AG04450 (cell line): ENCODE results near the gene BLOC1S4. TPM values are rescaled to one million over a fixed set of nuclear protein-coding genes. Genes with fewer than 3 reads are reported as not detected.

ENCODE experiments used
- CTCF ChIA-PET: fragments of 300-600, 350-600 bp; formaldehyde crosslinking; extraction: SDS; loops from one replicate; lab custom pipeline; 2022; ENCODE audit warnings: antibody characterized with exemption, inconsistent platforms; lab: Charles Lee
- POLR2A ChIA-PET: fragments of 350-600 bp; formaldehyde crosslinking; extraction: SDS; loops from one replicate; lab custom pipeline; 2021; ENCODE audit warnings: antibody characterized with exemption, inconsistent platforms; lab: Yijun Ruan, JAX
- DNase-seq: peaks from one replicate; pipeline ENCODE4 v3.0.0-alpha.2; 2011; ENCODE audit warnings: low read depth, low spot score
- H3K27ac ChIP-seq: one replicate; pipeline ENCODE4 v1.5.1; 2012; ENCODE audit warnings: low read depth, low read length, control low read depth
- H3K27me3 ChIP-seq: one replicate; pipeline ENCODE4 v1.6.0; 2012; ENCODE audit warnings: low read length; ENCODE audit not compliant: control insufficient read depth, insufficient read depth
- H3K4me3 ChIP-seq: 2 replicates; pipeline ENCODE4 v1.5.1; 2011; ENCODE audit warnings: mild to moderate bottlenecking, low read depth, low read length, control low read depth
- H3K9me3 ChIP-seq: 2 replicates; pipeline ENCODE4 v1.5.1; 2012; ENCODE audit warnings: low read length; ENCODE audit not compliant: control insufficient read depth, insufficient read depth
- polyA plus RNA-seq: library from polyadenylated mRNA; depleted of rRNA; stranded (reverse); fragments of >200 nt; gene quantifications from 2 replicates; pipeline ENCODE4 v1.2.3, GENCODE V29; 2011
- TF ChIP-seq, protein P1 (sequence below): IDR thresholded peaks from 2 replicates; pipeline ENCODE4 v1.5.1; 2011; ENCODE audit warnings: low read depth, low read length, control low read depth, inconsistent platforms

Gene BLOC1S4
- polyA plus RNA-seq, 1 experiment = 14.5 TPM

DNA sequence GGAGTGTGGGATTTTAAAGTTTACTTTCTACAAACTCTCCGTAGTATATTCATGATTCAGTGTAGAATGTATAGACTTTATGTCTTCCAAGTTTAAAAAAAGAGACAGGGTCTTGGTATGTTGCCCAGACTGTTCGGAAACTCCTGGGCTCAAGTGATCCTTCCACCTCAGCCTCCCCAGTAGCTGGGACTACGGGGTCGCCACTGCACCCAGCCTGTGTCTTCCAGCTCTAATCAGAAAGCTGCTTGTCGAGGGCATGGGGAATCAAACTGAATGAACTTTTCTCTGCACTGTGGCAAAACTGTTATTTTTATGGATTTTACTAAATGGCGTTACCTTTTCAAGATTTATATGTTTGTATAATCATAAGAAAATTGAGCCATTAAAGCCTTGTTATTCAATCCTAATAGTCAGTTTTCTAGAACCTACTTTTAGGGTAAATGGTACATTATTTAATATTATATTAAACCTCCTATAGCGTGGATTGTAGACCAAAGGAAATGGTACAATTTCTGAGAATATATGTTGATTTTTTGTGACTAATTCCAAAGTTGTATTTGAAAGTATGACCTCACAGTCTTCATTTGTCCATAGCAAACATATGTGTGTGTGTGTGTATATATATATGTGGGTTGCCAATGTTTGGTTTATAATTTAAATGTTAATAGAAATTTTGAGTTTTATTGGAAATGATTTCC lies 1.1 kb downstream of the BLOC1S4 start:
- Histone ChIP-seq H3K27me3 (peaks cover 3% of the 10 kb centered on the region), H3K27ac (no peak overlapping the region), H3K9me3 (no peaks in the 10 kb centered on the region; the same call in 1 of the 2 replicates), H3K4me3 (peak overlapping the region; percentile 94)
- TF ChIP-seq, protein P1, sequence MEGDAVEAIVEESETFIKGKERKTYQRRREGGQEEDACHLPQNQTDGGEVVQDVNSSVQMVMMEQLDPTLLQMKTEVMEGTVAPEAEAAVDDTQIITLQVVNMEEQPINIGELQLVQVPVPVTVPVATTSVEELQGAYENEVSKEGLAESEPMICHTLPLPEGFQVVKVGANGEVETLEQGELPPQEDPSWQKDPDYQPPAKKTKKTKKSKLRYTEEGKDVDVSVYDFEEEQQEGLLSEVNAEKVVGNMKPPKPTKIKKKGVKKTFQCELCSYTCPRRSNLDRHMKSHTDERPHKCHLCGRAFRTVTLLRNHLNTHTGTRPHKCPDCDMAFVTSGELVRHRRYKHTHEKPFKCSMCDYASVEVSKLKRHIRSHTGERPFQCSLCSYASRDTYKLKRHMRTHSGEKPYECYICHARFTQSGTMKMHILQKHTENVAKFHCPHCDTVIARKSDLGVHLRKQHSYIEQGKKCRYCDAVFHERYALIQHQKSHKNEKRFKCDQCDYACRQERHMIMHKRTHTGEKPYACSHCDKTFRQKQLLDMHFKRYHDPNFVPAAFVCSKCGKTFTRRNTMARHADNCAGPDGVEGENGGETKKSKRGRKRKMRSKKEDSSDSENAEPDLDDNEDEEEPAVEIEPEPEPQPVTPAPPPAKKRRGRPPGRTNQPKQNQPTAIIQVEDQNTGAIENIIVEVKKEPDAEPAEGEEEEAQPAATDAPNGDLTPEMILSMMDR = no peak
- no peak for DNase-seq
- CTCF ChIA-PET = interaction anchor here (0.6 to 7.7 kb wide), 10 partner anchors 12 to 353 kb away, joined by 3 to 197 read pairs (median 4); no protein-coding TSS in a partner anchor
- POLR2A ChIA-PET = interaction anchor here (0.6 to 0.9 kb wide), 2 partner anchors 34 to 192 kb away, joined by 4 to 9 read pairs; partner anchors contain the start of gene TBC1D14

DNA sequence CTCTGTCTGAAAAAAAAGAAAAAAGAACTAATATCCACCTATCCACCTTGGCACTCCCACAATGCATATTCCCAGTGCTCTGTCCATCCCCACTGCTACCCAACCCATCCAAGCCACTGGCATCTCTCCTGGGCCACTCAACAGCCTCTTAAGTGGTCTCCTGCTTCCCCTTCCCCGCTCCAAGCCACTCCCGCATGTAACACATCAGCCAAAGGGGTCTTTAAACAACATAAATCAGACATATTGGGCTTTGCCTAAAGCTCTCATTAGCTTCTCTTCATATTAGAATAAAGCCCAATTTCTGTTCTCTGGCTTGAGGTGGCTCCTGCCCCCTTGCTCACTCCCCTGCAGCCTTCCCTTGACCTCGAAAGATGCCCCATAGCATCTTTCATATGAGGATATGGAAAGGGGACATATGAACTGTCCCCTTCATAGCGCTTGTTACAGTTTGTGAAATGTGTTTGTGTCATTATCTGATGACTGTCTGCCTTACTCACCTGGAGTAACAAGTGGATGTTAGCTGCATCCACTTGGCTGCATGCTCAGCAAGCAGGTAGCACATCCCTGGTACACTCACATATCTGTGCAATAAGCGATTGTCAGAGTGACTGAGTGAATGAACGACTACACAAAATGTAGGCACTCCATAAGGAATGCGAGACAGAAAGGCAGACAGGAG lies 3.1 kb downstream of the BLOC1S4 start:
- TF ChIP-seq, protein P1 = no peak
- DNase-seq = no peak
- POLR2A ChIA-PET = no interaction called here
- Histone ChIP-seq H3K9me3 (no peaks in the 10 kb centered on the region; the same call in 1 of the 2 replicates), H3K4me3 (no peak overlapping the region), H3K27me3 (no peaks in the 10 kb centered on the region), H3K27ac (no peak overlapping the region)
- CTCF ChIA-PET = interaction anchor here (0.7 to 7.7 kb wide), 9 partner anchors 8 to 352 kb away, joined by 3 to 197 read pairs (median 3); a partner anchor contains a TSS

DNA sequence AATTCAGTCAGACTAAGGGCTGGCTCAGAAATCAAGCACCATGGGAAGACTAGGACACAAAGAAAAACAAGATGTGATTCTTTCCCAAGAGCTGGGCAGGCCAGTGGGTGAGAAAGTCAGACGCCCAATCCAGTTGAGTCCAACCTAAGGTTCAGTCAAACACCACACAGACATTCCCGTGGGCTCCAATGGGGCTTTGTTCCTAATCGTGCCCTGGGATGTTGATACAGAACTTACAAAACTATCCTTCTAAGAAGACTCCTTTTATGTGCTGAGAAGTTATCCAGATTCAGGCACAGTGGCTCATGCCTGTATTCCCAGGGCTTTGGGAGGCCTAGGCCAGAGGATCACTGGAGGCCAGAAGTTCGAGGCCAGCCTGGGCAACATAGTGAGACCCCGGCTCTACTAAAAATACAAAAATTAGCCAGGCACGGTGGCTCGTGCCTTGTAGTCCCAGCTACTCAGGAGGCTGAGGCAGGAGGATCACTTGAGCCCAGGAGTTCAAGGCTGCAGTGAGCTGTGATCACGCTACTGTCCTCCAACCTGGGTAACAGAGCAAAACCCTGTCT lies 3.7 kb downstream of the BLOC1S4 start:
- ChIA-PET CTCF (interaction anchor here (0.6 to 7.7 kb wide), 13 partner anchors 11 to 351 kb away, joined by 3 to 197 read pairs (median 4); no protein-coding TSS in a partner anchor), POLR2A (interaction anchor here (1.0 kb wide), 2 partner anchors 189 to 323 kb away, joined by 3 read pairs; partner anchors contain the start of gene TADA2B)
- TF ChIP-seq, protein P1 = no peak
- no peak for DNase-seq
- Histone ChIP-seq H3K9me3 (no peaks in the 10 kb centered on the region; the same call in 1 of the 2 replicates), H3K27me3 (no peaks in the 10 kb centered on the region), H3K27ac (no peak overlapping the region), H3K4me3 (no peak overlapping the region)

DNA sequence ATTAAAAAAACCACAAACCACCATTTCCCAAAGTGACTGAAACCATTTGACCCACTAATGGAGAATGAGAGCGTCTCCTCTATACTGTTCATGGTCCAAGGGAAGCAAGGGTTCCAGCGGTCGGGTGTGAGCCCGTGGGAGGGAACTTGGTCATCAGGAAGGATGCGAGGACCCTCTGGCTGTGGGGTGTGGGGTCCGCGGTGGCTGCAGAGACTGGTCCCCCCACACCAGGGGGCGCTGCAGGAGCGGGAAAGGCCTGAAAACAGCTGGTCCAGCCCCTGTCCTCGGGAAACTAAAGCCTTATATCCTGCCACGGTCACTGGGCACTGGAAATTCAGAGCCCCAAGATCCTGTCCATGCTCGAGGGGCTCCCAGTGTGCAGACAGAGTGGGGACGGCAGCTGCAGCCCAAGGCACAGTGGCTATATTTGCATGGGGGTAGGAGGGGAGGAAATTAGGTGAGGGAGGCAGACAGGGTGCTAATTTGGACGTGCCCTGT lies 4.3 kb downstream of the BLOC1S4 start:
- H3K27ac ChIP-seq = no peak overlapping the region
- H3K9me3 ChIP-seq = no peaks in the 10 kb centered on the region; the same call in 1 of the 2 replicates
- ChIA-PET POLR2A (interaction anchor here (1.0 kb wide), 2 partner anchors 189 to 323 kb away, joined by 3 read pairs; partner anchors contain the start of gene TADA2B), CTCF (interaction anchor here (0.5 to 7.7 kb wide), 23 partner anchors 8 to 360 kb away, joined by 3 to 197 read pairs (median 3); partner anchors contain the start of gene MRFAP1L1)
- H3K4me3 ChIP-seq = peak overlapping the region; percentile 27; the same call in 1 of the 2 replicates
- no peak for DNase-seq
- TF ChIP-seq, protein P1 = peak; percentile 98
- no peaks in the 10 kb centered on the region for H3K27me3 ChIP-seq
